Pulmonary artery endothelial cell (primary cell): Measurements from ENCODE around the gene OTX2. TPM values are rescaled to one million over a fixed set of nuclear protein-coding genes. Genes with fewer than 3 reads are reported as not detected.

Source experiments
- DNase-seq: peaks from one replicate; pipeline ENCODE4 v3.0.0-alpha.2; 2011; ENCODE audit warnings: low read depth, low spot score
- total RNA-seq: library from RNA; depleted of rRNA; stranded (reverse); fragments of >200 nt; gene quantifications from 2 replicates; pipeline ENCODE4 v1.2.3, GENCODE V29; 2014

The OTX2 gene
- total RNA-seq, 1 donor from 2014 or later: not detected

- no peak for DNase-seq
Observed at GRCh38 chr14:56812364-56813141, 2.3 kb upstream of the OTX2 start.

GRCh38 chr14:56811593-56812363, 1.5 kb upstream of the OTX2 start:
- DNase-seq: no peak

DNA sequence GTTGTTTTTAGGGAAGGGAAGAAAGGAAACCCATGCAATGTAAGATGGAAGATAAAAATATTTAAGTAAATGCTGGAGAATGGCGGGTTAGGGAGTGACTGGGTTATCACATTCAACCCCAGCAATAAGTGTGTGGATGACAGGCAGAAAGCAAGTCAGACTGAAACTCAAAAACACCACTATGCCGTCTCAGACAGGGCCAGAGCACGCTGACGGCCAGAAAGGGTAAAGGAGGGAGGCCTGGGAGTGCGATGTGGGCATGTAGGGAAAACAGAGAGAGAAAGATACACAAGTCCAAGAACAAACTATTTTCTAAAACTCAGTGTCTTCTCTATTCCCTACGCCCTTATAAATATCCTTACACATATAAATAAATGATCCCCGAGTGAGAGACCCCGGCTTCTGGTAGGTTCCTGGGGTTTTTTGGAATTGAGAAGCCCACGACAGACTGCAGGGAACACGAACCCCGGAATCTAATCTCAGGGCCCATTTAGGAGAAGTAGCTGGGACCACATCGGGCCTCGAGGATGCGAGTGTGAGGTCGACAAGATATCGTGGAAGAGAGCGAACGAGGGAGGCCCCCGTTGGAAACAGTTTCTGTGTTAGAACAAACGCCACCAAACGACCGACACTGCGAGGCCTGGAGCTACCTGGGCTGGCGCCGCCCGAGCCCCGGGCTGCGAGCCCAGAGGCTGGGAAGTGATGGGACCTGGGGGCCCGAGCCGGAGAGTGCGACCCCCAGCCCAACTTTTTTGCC, 735 bp upstream of the OTX2 start:
- DNase-seq: no peak

- no peak for DNase-seq
Observed at GRCh38 chr14:56809270-56810146, 771 bp downstream of the OTX2 start.

DNA sequence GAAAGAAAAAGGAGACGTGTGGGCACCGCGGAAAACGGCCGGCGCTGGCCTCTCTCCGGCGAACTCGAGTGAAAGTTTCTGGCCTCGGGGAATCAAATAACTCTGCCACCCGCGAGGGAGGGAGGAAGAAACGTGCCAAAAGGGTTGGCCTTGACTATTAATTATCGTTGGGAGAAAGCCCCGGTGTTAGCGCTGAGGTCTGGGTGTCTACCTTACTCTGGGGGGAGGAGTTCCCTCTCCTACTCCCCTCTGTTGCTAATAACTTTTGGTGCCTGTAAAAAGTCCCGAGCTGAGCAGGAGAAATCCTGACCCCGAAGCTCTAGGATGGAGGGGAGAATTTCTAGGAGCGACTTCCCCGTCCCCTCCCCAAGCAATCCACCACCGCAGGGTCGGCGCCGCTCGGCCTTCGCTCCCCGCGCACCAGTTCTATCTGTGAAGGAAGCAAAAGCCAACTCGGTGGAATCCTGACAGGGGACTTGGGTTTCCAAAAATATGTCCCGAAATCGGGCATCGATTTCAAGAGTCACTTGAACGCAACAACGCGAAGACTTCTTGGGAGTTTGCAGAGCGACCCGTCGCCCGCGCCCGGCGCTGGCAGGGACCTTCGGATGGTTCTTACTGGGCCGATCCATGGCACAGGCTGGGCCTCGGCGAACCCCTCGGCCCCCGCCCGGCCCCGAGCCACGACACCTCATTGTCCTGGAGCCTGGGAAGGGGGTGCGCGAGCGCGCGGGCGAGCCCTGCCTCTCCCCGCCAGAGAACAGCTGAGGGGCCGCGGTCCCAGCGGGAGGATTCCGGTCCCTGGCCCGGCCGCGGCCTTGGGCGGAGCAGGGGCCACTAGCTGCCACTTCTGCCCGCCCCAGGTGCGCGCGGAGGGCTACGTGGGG, 1.7 kb downstream of the OTX2 start:
- DNase-seq: no peak

- no peak for DNase-seq
Observed at GRCh38 chr14:56808110-56808382, 2.2 kb downstream of the OTX2 start.

DNA sequence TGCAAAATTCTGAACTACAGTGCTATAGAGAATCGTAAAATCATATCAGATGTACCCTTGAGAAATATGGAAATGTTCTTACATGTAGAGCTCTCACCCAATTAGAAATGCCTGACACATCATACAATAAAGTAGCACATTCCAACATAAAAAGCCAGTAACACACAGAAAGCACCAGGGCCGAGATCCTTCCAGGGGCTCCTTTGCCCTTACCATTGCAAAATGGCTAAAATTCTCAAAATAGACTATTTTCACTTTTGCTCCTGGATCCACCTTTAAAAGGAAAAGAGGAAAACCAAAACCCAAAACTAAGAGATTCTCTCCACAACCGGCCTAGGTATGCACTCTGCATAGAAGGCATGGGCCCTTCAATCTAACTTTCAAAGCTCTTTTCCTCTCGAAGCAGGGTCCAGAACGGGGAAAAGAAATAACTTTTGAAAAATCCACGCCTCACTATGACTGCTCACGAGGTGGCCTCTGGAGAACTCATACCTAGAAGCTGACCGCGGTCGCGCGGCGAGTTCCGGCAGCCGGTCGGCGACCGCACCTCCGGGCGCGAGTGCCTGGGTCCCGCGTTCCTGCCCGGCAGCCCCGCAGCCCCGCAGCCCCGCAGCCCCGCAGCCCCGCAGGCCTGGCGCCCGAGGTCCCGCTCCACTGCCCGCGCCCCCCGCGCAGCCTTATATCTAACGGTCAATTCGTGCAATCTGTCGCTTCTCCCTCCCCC, 2.7 kb downstream of the OTX2 start:
- DNase-seq: no peak

- DNase-seq: no peak
Observed at GRCh38 chr14:56806760-56807159, 3.5 kb downstream of the OTX2 start.

DNA sequence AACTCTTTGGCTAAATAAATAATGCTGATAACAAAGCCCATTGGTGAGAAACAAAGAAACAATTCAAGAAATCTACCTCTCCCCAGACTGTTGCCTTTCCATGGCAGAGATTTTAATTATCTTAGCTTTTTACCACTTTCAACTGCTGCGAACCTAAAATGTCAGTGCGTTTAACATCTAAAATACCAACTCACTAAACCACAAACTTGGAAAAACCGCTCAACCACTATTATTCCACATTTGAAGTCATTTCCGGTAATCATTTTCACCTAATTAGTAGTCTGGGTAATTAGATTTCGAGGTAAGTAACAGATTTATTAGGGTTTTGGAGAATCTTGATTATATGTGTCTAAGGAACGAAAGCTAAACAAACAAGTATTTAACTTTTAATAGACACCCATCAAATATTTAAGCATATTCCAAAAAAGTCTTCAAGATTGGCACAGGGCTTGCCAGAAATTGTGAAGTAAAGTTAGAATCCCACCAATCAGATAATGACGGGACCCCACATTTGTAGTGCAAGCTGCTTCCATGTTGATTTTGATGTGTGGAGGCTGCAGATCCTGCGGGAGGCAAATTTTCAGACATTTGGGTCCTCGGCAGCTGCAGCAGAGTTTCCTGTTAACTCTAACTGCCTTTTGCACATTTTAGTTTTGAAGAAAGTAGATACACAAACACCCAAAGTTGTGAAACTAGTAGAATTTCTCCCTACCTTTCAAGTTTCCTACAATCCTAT, 4.1 kb downstream of the OTX2 start:
- DNase-seq: no peak

DNA sequence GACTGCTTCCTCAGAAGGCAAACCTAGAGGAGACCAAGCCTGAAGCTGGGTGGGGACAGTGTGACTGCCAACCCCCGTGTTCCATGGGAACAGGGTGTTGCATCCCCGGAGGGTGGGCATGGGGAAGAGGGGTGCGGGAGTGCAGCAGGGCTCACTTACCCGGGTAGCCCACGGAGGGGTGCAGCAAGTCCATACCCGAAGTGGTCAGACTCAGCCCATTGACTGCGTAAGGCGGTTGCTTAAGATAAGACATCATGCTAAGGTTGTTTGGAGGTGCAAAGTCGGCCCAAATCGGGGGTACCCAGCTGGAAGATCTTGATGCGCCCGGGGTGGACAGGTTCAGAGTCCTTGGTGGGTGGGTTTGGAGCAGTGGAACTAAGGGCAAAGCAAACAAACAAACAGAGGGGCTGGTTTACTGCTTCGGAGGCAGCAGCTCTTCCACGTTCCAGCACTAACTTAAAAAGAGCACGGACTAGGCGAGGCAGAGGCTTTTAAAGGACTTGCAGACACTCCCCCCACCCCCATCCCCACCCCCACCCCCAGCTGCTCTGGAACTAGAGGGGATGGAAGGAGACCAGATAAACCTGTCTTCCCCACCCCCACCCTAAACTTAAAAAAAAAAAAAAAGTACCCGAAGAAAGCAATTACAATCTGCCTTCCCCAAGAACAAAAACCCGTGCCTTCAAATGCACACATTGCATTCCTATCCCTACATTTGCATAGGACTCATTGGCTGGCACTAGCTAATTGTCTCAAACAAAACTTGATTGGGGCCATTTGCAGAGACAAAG, 4.9 kb downstream of the OTX2 start:
- no peak for DNase-seq

DNA sequence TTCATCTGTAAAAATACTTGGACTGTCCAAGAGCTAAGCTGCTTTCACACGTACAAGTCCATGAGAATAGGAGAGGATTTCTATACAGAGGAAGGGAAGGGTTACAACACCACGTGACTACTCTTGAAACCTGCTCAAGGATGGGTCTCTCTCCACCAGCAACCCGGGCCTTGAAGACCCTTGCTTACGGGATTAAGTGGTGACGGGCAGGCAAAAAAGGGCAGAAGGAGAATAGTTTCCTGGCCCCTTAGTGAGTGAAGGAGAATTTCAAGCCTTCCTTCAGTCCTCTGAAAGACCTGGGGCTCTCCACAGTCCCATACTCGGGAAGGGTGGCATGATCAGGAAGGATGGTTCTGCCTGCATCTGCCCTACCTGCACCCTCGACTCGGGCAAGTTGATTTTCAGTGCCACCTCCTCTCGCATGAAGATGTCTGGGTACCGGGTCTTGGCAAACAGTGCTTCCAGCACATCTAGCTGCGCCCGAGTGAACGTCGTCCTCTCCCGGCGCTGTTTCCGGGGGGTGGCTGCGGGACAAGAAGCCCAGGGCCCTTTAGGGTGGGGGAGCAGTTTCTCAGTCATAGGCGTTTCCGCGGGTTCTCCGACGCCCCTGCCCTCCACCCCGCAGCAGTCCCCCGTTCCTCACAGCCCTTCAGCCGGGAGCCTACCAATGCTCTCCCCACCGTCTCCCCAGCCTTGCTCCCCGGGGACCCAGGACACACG, 6.3 kb downstream of the OTX2 start:
- DNase-seq: no peak

DNA sequence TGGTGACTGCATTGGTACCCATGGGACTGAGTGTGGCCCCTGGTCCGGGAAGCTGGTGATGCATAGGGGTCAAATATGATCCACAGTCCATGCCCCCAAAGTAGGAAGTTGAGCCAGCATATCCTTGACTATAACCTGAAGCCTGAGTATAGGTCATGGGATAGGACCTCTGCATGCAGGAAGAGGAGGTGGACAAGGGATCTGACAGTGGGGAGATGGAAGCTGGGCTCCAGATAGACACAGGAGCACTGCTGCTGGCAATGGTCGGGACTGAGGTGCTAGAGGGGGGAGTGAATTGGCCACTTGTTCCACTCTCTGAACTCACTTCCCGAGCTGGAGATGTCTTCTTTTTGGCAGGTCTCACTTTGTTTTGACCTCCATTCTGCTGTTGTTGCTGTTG, 8.4 kb downstream of the OTX2 start:
- no peak for DNase-seq

DNA sequence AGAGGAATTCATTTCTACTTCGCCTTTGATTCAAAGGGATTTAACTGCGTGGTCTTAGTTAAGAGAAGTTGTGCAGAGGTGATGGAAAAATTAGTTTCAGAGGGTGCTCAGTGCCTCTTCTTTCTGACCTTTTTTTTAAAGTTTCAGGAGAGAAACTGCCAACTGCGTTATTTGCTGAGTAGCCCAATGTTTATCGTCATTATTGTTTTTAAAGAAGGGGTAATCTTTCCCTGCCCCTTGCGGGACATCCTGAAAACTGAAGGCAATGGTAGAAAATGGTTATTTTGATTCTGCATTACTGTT, 11.0 kb downstream of the OTX2 start:
- no peak for DNase-seq

DNA sequence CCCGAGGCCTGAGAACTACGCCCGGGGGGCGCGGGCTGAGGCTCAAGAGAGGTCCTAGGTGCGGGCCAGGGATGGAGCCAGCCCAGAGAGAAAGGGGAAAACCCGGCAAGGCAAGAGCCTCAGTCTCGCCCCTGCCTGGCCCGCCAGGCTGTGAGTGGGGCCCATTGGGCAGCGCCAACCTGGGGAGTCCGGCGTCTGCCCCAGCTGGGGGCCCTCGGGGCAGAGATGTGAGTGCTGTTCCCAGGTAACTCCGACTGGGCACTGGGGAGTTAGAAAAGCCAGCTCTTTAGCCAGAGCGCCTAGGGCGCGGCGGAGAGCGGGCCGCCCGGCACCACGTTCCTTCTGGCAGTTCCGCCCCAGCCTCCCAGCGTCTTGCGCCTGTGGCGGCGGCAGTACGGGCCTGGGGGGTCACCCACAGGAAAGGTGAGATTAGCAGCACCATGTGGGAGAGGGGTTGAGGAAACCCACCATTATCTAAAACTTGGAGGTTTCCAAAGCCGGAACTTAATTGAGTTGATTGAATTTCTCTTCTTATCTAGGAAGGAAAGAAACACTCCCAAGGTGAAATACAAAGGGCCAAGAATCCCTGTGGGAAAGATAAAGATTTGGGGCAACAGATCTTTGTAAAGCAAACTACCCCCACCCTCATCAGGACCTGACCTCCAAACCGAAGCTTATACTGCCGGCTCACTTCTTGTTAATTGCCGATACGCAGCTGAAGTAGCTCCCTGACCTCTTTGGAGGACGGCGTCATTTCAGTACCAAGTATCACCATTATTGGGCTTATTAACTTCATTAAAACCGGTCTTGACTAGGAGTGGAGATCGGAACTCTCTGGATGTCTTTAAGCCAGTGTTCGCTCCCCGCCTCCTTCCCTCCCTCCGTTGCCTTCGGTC, 11.6 kb downstream of the OTX2 start:
- DNase-seq: no peak

DNA sequence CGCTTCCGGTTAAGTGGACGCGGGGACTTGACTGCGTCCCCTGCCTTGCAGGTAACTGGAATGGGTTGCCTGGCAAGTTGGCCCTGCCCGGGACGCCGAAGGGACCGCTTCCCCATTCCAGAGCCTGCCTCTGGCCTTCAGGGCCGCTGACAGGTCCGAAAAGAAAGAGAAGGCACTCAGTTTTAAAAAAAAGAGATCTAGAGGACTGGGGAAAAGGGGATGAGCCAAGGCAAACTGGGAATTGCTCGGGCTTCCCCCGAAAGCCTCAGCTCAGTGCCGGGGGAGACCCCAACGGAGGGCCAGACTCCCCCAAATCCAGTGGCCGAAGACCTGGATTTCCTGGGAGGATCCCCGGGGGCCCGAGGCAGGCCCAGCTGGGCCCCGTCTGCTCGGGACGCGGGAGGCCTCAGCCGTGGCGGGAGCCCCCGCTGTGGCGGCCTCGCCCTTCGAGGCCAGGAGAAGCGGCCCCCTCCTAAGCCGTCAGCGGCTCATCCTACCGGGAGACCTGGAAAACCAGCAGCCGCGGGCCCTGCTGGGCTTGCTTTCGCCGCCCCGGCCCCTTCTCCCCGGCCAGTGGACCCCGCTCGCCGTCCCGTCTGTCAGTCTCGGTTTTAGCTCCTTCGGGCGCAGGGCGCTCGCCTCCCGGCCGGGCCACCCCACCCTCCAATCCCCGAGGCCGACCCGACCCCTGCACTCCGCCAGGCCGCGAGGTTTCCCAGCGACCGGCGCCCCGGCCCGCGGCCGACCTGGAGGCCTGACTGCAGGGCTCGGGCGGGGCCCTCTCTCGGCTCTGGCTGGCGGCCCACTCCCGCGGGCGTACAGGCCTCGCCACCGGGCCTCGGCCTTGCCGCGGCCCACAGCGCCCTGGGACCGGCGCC, 12.5 kb downstream of the OTX2 start:
- no peak for DNase-seq
